T-cell (primary cell): ENCODE data around the gene GAS2L2. TPM values are rescaled to one million over a fixed set of nuclear protein-coding genes. Genes with fewer than 3 reads are reported as not detected.
"Not testable (repeated sequence)": the region's sequence is repeated elsewhere in the genome, so short reads cannot be mapped to it uniquely, and the experiment has no call there.

Source experiments
- ATAC-seq, 4 experiments: fragments of 200-7000 bp in 3 of 4; fragments of 150-1000 bp in 1 of 4; cut with Tn5 transposase; replicated peaks in 1 of 4; 1 replicate in 3 of 4; 2 replicates in 1 of 4; pipeline ENCODE4 v1.10.0; 2021; ENCODE audit warnings: moderate library complexity in 3 of 4, mild to moderate bottlenecking in 2 of 4, moderate number of reproducible peaks in 1 of 4
- CTCF ChIA-PET, 2 donors: fragments of 300-600 bp; sonication (Branson Sonifier 250); formaldehyde crosslinking; loops; one replicate each; lab custom pipeline; 2022; ENCODE audit warnings: antibody characterized with exemption in 2 of 2; lab: Charles Lee
- POLR2A ChIA-PET, 2 donors: fragments of 300-600 bp; sonication (Branson Sonifier 250); formaldehyde crosslinking; loops; one replicate each; lab custom pipeline; 2022; ENCODE audit warnings: antibody characterized with exemption in 2 of 2; lab: Charles Lee
- DNase-seq, 35 experiments: peaks; one replicate each; pipeline versions ENCODE4 v3.0.0 to v3.0.0-alpha.2; 2013 to 2023
- H3K27ac ChIP-seq: one replicate; pipeline ENCODE4 v1.5.1; 2013; ENCODE audit warnings: low read length
- H3K27me3 ChIP-seq, 2 experiments: replicated peaks in 1 of 2; 1 replicate in 1 of 2; 2 replicates in 1 of 2; pipeline versions ENCODE4 v1.6.1 to v1.7.0; 2013; ENCODE audit warnings: low read length in 1 of 2, mixed read lengths in 1 of 2; ENCODE audit not compliant: control insufficient read depth in 2 of 2, insufficient read depth in 2 of 2; ENCODE audit errors: extremely low read depth in 1 of 2
- H3K36me3 ChIP-seq, 2 donors: 1 replicate in 1 of 2; 2 replicates in 1 of 2; pipeline versions ENCODE4 v1.6.1 to v1.7.0; 2013; ENCODE audit warnings: low read length in 1 of 2; ENCODE audit not compliant: control insufficient read depth in 2 of 2, insufficient read depth in 1 of 2; ENCODE audit errors: extremely low read depth in 1 of 2
- H3K4me1 ChIP-seq, 2 experiments: 1 replicate in 1 of 2; 2 replicates in 1 of 2; pipeline versions ENCODE4 v1.6.1 to v1.7.0; 2013; ENCODE audit warnings: low read length in 2 of 2, mixed read lengths in 1 of 2; ENCODE audit not compliant: insufficient read depth in 2 of 2, control insufficient read depth in 1 of 2; ENCODE audit errors: extremely low read depth in 1 of 2
- H3K4me3 ChIP-seq, 2 donors: 1 replicate in 1 of 2; 2 replicates in 1 of 2; pipeline versions ENCODE4 v1.5.1 to v1.7.0; 2013; ENCODE audit warnings: mild to moderate bottlenecking in 2 of 2, low read length in 1 of 2, moderate library complexity in 1 of 2; ENCODE audit not compliant: control insufficient read depth in 1 of 2; ENCODE audit errors: extremely low read depth in 1 of 2
- H3K9me3 ChIP-seq: 2 replicates; pipeline ENCODE4 v1.7.0; 2013
- H3K27ac Mint-ChIP-seq, 2 donors: one replicate each; pipeline ENCODE4 v1.8.0; 2020 to 2021; ENCODE audit warnings: mild to moderate bottlenecking in 2 of 2, mixed read lengths in 2 of 2
- H3K27me3 Mint-ChIP-seq, 2 donors: one replicate each; pipeline ENCODE4 v1.8.0; 2021 to 2022; ENCODE audit warnings: mixed read lengths in 2 of 2
- H3K36me3 Mint-ChIP-seq: one replicate; pipeline ENCODE4 v1.8.0; 2021; ENCODE audit warnings: mixed read lengths
- H3K4me1 Mint-ChIP-seq, 3 donors: one replicate each; pipeline ENCODE4 v1.8.0; 2020 to 2022; ENCODE audit warnings: mixed read lengths in 3 of 3, mild to moderate bottlenecking in 1 of 3
- H3K4me3 Mint-ChIP-seq, 3 donors: one replicate each; pipeline ENCODE4 v1.8.0; 2020 to 2022; ENCODE audit warnings: mild to moderate bottlenecking in 3 of 3, mixed read lengths in 3 of 3, moderate library complexity in 3 of 3
- H3K9me3 Mint-ChIP-seq, 3 donors: one replicate each; pipeline ENCODE4 v1.8.0; 2020 to 2022; ENCODE audit warnings: mixed read lengths in 3 of 3
- WGBS: methylation state at CpG from one replicate; pipeline ENCODE4 v1.1.5; 2013; ENCODE audit warnings: missing lambda C conversion rate; ENCODE audit not compliant: insufficient coverage; 5-methylcytosine and 5-hydroxymethylcytosine counted together
- total RNA-seq, 35 experiments: library from RNA in 6 of 35; stranded (reverse) in 6 of 35; fragments of 120-200 nt in 1 of 35; gene quantifications; one replicate each; pipeline versions ENCODE4 v1.2.1 to v1.2.4 and lab custom pipeline; 2013 to 2026

Gene GAS2L2
- total RNA-seq, 5 donors from 2014 or later (not counting 1 experiment from before 2014, with no cell fraction given): 0.07 to 0.26 (median 0.21) TPM; not detected in 1

DNA sequence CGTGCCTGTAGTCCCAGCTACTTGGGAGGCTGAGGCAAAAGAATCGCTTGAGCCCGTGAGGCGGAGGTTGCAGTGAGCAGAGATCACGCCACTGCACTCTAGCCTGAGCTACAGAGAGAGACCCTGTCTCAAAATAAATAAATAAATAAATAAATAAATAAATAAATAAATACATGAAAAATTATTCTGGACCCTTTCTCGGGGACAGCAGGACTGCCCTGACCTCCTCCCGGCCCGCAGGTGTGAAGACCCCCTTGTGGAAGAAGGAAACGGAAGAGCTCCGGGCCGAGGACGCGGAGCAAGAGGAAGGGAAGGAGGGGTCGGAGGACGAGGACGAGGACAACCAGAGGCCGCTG lies 10.7 kb upstream of the GAS2L2 start:
- H3K27me3 Mint-ChIP-seq: peaks cover 0 to 3% of the 10 kb centered on the region in 2 donors
- Histone ChIP-seq H3K27ac (no peak overlapping the region), H3K4me1 (peaks cover 0 to 17% of the 10 kb centered on the region in 2 experiments), H3K9me3 (no peaks in the 10 kb centered on the region), H3K36me3 (no peaks in the 10 kb centered on the region), H3K27me3 (no peaks in the 10 kb centered on the region), H3K4me3 (peak overlapping the region; percentile 78 to 83)
- DNase-seq: no peak
- ChIA-PET CTCF (interaction anchor here (0.6 to 2.6 kb wide), 25 partner anchors 14 to 1974 kb away, joined by 3 to 75 read pairs (median 4); partner anchors contain the start of genes TAF15 (in 2 of the 2), PEX12 (in 1 of the 2) and RASL10B (in 1 of the 2)), POLR2A (interaction anchor here (0.5 to 1.4 kb wide), 5 partner anchors 45 to 836 kb away, joined by 4 to 7 read pairs (median 5); partner anchors contain the start of gene TAF15 (in 1 of the 2))
- 14% methylated on average over 13 of the region's 17 CpGs for WGBS
- H3K36me3 Mint-ChIP-seq: no peaks in the 10 kb centered on the region
- peaks cover 8 to 11% (median 10%) of the 10 kb centered on the region in 3 donors for H3K4me1 Mint-ChIP-seq
- peak overlapping the region; percentile 83 to 94 (median 90) for H3K4me3 Mint-ChIP-seq
- H3K9me3 Mint-ChIP-seq: no peaks in the 10 kb centered on the region
- H3K27ac Mint-ChIP-seq: peak overlapping the region in 1 of 2 donors; percentile 72
- no peak for ATAC-seq

- 82% methylated on average over 4 of the region's 5 CpGs for WGBS
- ChIA-PET POLR2A (no interaction called here), CTCF (interaction anchor here in 1 of 2 donors (0.6 kb wide), 2 partner anchors 43 to 44 kb away, joined by 4 read pairs; no protein-coding TSS in a partner anchor)
- Mint-ChIP-seq H3K9me3 (no peaks in the 10 kb centered on the region), H3K27ac (no peak overlapping the region), H3K36me3 (no peaks in the 10 kb centered on the region), H3K4me1 (peaks cover 8 to 11% (median 10%) of the 10 kb centered on the region in 3 donors), H3K4me3 (no peak overlapping the region), H3K27me3 (no peaks in the 10 kb centered on the region)
- DNase-seq (no peak), ATAC-seq (no peak)
- H3K4me1 ChIP-seq: peaks cover 0 to 17% of the 10 kb centered on the region in 2 experiments
- no peaks in the 10 kb centered on the region for H3K9me3 ChIP-seq
- no peak overlapping the region for H3K4me3 ChIP-seq
- no peak overlapping the region for H3K27ac ChIP-seq
- H3K27me3 ChIP-seq: no peaks in the 10 kb centered on the region
- H3K36me3 ChIP-seq: no peaks in the 10 kb centered on the region
Observed at GRCh38 chr17:35761601-35762000, 8.6 kb upstream of the GAS2L2 start.

DNA sequence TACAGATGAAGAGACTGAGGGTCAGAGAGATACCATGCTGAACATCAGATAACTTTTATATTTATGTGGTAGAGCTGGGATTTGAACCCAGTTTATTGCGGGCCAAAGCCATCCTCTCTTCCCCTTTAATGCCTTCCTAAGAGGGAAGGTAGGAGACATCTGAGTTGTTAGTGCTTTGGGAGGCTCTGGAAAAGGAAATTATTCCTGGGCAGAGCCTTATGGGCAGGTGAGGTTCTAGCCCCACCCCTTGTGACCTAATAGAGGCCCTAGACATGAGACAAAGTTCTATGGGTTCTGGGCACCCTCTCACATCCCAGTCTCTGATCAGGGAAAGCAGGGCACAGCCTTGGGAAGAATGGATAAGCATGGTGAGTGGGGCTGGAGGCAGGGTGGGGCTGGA lies 7.5 kb upstream of the GAS2L2 start, which contains the start of gene C17orf50:
TSS of gene C17orf50 (plus strand) at position 301 of the 400 bp plus-strand sequence. CDS start at position 356, 55 bp downstream.
- no CpG with 5 or more reads among the region's 1 CpG for WGBS
- no peak within 1 kb of the TSS for H3K27ac Mint-ChIP-seq
- POLR2A ChIA-PET: interaction anchor here (0.6 kb wide), 2 partner anchors 695 to 1328 kb away, joined by 4 to 5 read pairs; no protein-coding TSS in a partner anchor
- H3K9me3 Mint-ChIP-seq: no peaks in the 10 kb centered on the region
- no peak within 1 kb of the TSS for H3K4me3 Mint-ChIP-seq
- Histone ChIP-seq H3K4me3 (no peak within 1 kb of the TSS), H3K9me3 (no peaks in the 10 kb centered on the region), H3K27ac (no peak within 1 kb of the TSS), H3K4me1 (peaks cover 0 to 17% of the 10 kb centered on the region in 2 experiments), H3K27me3 (no peaks in the 10 kb centered on the region), H3K36me3 (no peaks in the 10 kb centered on the region)
- H3K4me1 Mint-ChIP-seq: peaks cover 8 to 11% (median 9%) of the 10 kb centered on the region in 3 donors
- no peaks in the 10 kb centered on the region for H3K27me3 Mint-ChIP-seq
- CTCF ChIA-PET: no interaction called here
- DNase-seq (no peak), ATAC-seq (no peak)
- no peaks in the 10 kb centered on the region for H3K36me3 Mint-ChIP-seq

DNA sequence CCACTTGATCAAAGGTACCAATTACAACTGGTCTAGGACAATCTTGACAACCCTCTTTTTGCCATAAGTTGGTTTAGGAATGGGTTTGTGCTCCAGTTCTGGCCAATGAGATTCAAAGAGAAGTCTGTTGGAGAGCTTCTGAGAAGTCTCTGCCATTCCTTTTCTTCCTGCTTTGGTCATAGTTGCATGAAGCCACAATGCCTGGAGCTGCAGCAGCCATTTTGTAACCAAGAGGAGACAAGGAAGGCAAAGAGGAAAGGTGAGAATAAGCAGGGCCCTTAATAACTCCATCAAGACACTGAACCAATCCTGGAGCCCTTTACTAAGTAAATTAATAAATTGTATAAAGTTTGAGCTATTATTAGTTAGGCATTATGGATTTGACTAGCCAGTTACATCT lies 4.2 kb upstream of the GAS2L2 start:
- H3K27ac Mint-ChIP-seq: no peak overlapping the region
- ATAC-seq: no peak
- peaks cover 0 to 8% of the 10 kb centered on the region in 2 experiments for H3K27me3 ChIP-seq
- CTCF ChIA-PET: interaction anchor here (0.6 to 1.4 kb wide), 5 partner anchors 10 to 638 kb away, joined by 3 to 9 read pairs (median 3); partner anchors contain the start of gene RAD51D (in 1 of the 2)
- no peak for DNase-seq
- H3K27ac ChIP-seq: no peak overlapping the region
- no peaks in the 10 kb centered on the region for H3K36me3 ChIP-seq
- H3K4me1 ChIP-seq: no peaks in the 10 kb centered on the region
- POLR2A ChIA-PET: interaction anchor here in 1 of 2 donors (0.7 kb wide), 1 partner anchor 17 kb away, joined by 3 read pairs; no protein-coding TSS in a partner anchor
- H3K27me3 Mint-ChIP-seq: peaks cover 0 to 8% of the 10 kb centered on the region in 2 donors
- no peaks in the 10 kb centered on the region for H3K9me3 ChIP-seq
- H3K4me1 Mint-ChIP-seq: no peaks in the 10 kb centered on the region
- H3K4me3 Mint-ChIP-seq: no peak overlapping the region
- no peaks in the 10 kb centered on the region for H3K9me3 Mint-ChIP-seq
- no peaks in the 10 kb centered on the region for H3K36me3 Mint-ChIP-seq
- no peak overlapping the region for H3K4me3 ChIP-seq

- Histone ChIP-seq H3K27me3 (peaks cover 0 to 49% of the 10 kb centered on the region in 2 experiments), H3K9me3 (no peaks in the 10 kb centered on the region), H3K4me1 (peaks cover 0 to 10% of the 10 kb centered on the region in 2 experiments), H3K4me3 (no peak overlapping the region), H3K27ac (no peak overlapping the region), H3K36me3 (no peaks in the 10 kb centered on the region)
- Mint-ChIP-seq H3K4me1 (peaks cover 0 to 12% (median 10%) of the 10 kb centered on the region in 3 donors), H3K4me3 (no peak overlapping the region), H3K36me3 (no peaks in the 10 kb centered on the region), H3K27me3 (peaks cover 29 to 51% of the 10 kb centered on the region in 2 donors), H3K27ac (no peak overlapping the region), H3K9me3 (no peaks in the 10 kb centered on the region)
- WGBS: 57% methylated on average over 15 of the region's 16 CpGs
- ChIA-PET POLR2A (no interaction called here), CTCF (interaction anchor here in 1 of 2 donors (0.6 kb wide), 1 partner anchor 52 kb away, joined by 3 read pairs; no protein-coding TSS in a partner anchor)
- DNase-seq: no peak
- ATAC-seq: no peak
Observed at GRCh38 chr17:35752471-35752870, 568 bp downstream of the GAS2L2 start.

DNA sequence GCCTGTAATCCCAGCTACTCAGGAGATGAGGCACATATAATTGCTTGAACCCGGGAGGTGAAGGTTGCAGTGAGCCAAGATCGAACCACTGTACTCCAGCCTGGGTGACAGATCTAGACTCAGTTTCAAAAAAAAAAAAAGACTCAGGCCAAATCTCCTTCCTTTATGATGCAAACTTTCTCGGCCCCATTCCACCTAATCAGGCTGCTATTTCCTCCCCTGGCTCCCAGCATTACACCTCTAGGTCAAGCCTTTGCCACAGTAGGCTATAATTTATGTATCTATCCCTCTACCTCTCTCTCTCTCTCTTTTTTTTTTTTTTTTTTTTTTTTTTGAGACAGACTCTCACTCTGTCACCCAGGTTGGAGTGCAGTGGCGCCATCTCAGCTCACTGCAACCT lies 1.5 kb downstream of the GAS2L2 start:
- ATAC-seq, POLR2A ChIA-PET, H3K27ac ChIP-seq, H3K36me3 ChIP-seq, H3K27ac Mint-ChIP-seq, H3K36me3 Mint-ChIP-seq, H3K9me3 Mint-ChIP-seq, H3K9me3 ChIP-seq, DNase-seq, H3K4me3 Mint-ChIP-seq, H3K4me3 ChIP-seq: not testable (repeated sequence)
- H3K4me1 ChIP-seq: peaks cover 0 to 13% of the 10 kb centered on the region in 2 experiments
- CTCF ChIA-PET: interaction anchor here in 1 of 2 donors (0.7 kb wide), 1 partner anchor 65 kb away, joined by 7 read pairs; no protein-coding TSS in a partner anchor
- peaks cover 0 to 53% of the 10 kb centered on the region in 2 experiments for H3K27me3 ChIP-seq
- WGBS: 100% methylated on average over 2 of the region's 4 CpGs
- peaks cover 0 to 13% (median 12%) of the 10 kb centered on the region in 3 donors for H3K4me1 Mint-ChIP-seq
- H3K27me3 Mint-ChIP-seq: peaks cover 29 to 53% of the 10 kb centered on the region in 2 donors
